Measurements from ENCODE around the gene BCAS3.

BCAS3 gene

GRCh38 chr17:60939318-60939717 is 261.7 kb downstream of the BCAS3 start:
- no peak overlapping the region for H3K4me3 ChIP-seq (replicated peaks in 1 of 2; ENCODE audit: low read depth in 2 of 2, low read length in 2 of 2)
- DNase-seq (ENCODE audit: low read depth in 2 of 2), result no peak
- no peak for TF ChIP-seq CTCF (IDR thresholded peaks at IDR 0.05; ENCODE audit: low read depth, low read length)

GRCh38 chr17:60941028-60941427 is 263.4 kb downstream of the BCAS3 start:
- no peak for TF ChIP-seq CTCF (IDR thresholded peaks at IDR 0.05; ENCODE audit: low read depth, low read length)
- peak; percentile 91 to 93 for DNase-seq (ENCODE audit: low read depth in 2 of 2)

GRCh38 chr17:60941571-60941970 is 263.9 kb downstream of the BCAS3 start:
- DNase-seq (ENCODE audit: low read depth in 2 of 2), result no peak

More at GRCh38 chr17:60941028-60941427, 263.4 kb downstream of the BCAS3 start:
- no peak overlapping the region for H3K4me3 ChIP-seq (replicated peaks in 1 of 2; ENCODE audit: low read depth in 2 of 2, low read length in 2 of 2)

GRCh38 chr17:60944751-60945150 is 267.1 kb downstream of the BCAS3 start:
- H3K4me3 ChIP-seq (replicated peaks in 1 of 2; ENCODE audit: low read depth in 2 of 2, low read length in 2 of 2), result no peak overlapping the region
- no peak for TF ChIP-seq CTCF (IDR thresholded peaks at IDR 0.05; ENCODE audit: low read depth, low read length)
- DNase-seq (ENCODE audit: low read depth in 2 of 2), result no peak

More at GRCh38 chr17:60941571-60941970, 263.9 kb downstream of the BCAS3 start:
- no peak overlapping the region for H3K4me3 ChIP-seq (replicated peaks in 1 of 2; ENCODE audit: low read depth in 2 of 2, low read length in 2 of 2)
- TF ChIP-seq CTCF (IDR thresholded peaks at IDR 0.05; ENCODE audit: low read depth, low read length), result no peak

- peak in 1 of 2 donors; percentile 76 for DNase-seq (ENCODE audit: low read depth in 2 of 2)
- no peak overlapping the region for H3K4me3 ChIP-seq (replicated peaks in 1 of 2; ENCODE audit: low read depth in 2 of 2, low read length in 2 of 2)
- no peak for TF ChIP-seq CTCF (IDR thresholded peaks at IDR 0.05; ENCODE audit: low read depth, low read length)
Observed at GRCh38 chr17:60947100-60947499, 269.4 kb downstream of the BCAS3 start.

GRCh38 chr17:60947543-60947942 is 269.9 kb downstream of the BCAS3 start:
- no peak overlapping the region for H3K4me3 ChIP-seq (replicated peaks in 1 of 2; ENCODE audit: low read depth in 2 of 2, low read length in 2 of 2)
- TF ChIP-seq CTCF (IDR thresholded peaks at IDR 0.05; ENCODE audit: low read depth, low read length), result no peak
- no peak for DNase-seq (ENCODE audit: low read depth in 2 of 2)

- TF ChIP-seq CTCF (IDR thresholded peaks at IDR 0.05; ENCODE audit: low read depth, low read length), result no peak
- H3K4me3 ChIP-seq (replicated peaks in 1 of 2; ENCODE audit: low read depth in 2 of 2, low read length in 2 of 2), result no peak overlapping the region
- no peak for DNase-seq (ENCODE audit: low read depth in 2 of 2)
Observed at GRCh38 chr17:60952747-60953146, 275.1 kb downstream of the BCAS3 start.
